Ectodermal cell (in vitro differentiated cells): ENCODE results near the gene BEND7. TPM values are rescaled to one million over a fixed set of nuclear protein-coding genes. Genes with fewer than 3 reads are reported as not detected.
A peak's percentile ranks its signal among the peaks of the same experiment; 100 is the strongest.

Source experiments
- H3K27ac ChIP-seq: 2 replicates; pipeline ENCODE4 v1.7.0; 2013; ENCODE audit warnings: mild to moderate bottlenecking, low read depth, low read length; ENCODE audit not compliant: insufficient read depth, poor library complexity, severe bottlenecking
- H3K27me3 ChIP-seq: 2 replicates; pipeline ENCODE4 v1.7.0; 2013; ENCODE audit warnings: mild to moderate bottlenecking, low read length; ENCODE audit not compliant: insufficient read depth, control insufficient read depth, poor library complexity, severe bottlenecking
- H3K36me3 ChIP-seq: one replicate; pipeline ENCODE4 v1.7.0; 2013; ENCODE audit warnings: low read length; ENCODE audit not compliant: control insufficient read depth, insufficient read depth
- H3K4me1 ChIP-seq: one replicate; pipeline ENCODE4 v1.7.0; 2013; ENCODE audit warnings: low read length; ENCODE audit not compliant: control insufficient read depth, insufficient read depth
- H3K4me3 ChIP-seq: 2 replicates; pipeline ENCODE4 v1.7.0; 2013; ENCODE audit warnings: low read depth, low read length, control low read depth; ENCODE audit not compliant: insufficient read depth
- H3K9me3 ChIP-seq: 2 replicates; pipeline ENCODE4 v1.7.0; 2013; ENCODE audit warnings: mild to moderate bottlenecking, low read length, moderate library complexity; ENCODE audit not compliant: control insufficient read depth
- WGBS, 2 experiments: methylation state at CpG; one replicate each; pipeline ENCODE4 v1.1.7; 2013; ENCODE audit warnings: missing lambda C conversion rate in 2 of 2; 5-methylcytosine and 5-hydroxymethylcytosine counted together
- polyA plus RNA-seq, 4 experiments: library from polyadenylated mRNA; stranded (reverse); fragments of 50-300 nt; gene quantifications; one replicate each; pipeline ENCODE4 v1.2.3, GENCODE V29; 2013

BEND7 gene
- polyA plus RNA-seq (2013, experiment 1 of 4), result 7.0 TPM
- 7.2 TPM for polyA plus RNA-seq (2013, experiment 2 of 4)
- 7.3 TPM for polyA plus RNA-seq (2013, experiment 3 of 4)
- polyA plus RNA-seq (2013, experiment 4 of 4), result 11.0 TPM

- H3K27ac ChIP-seq, result no peak within 1 kb of the TSS
- no peaks in the 10 kb centered on the region for H3K36me3 ChIP-seq
- H3K9me3 ChIP-seq, result no peaks in the 10 kb centered on the region
- peaks cover 7% of the 10 kb centered on the region for H3K4me1 ChIP-seq
- H3K27me3 ChIP-seq, result peaks cover 43% of the 10 kb centered on the region
- peak within 1 kb of the TSS; percentile 53 for H3K4me3 ChIP-seq
- 5% methylated on average over 98 of the region's 98 CpGs for WGBS, 2 experiments
These were observed at the start of gene BEND7 for GRCh38 chr10:13528875-13529713. TSS of gene BEND7 (minus strand) at chr10:13529014. CDS start at chr10:13528533, 481 bp downstream.

- H3K27me3 ChIP-seq, result peaks cover 14% of the 10 kb centered on the region
- H3K9me3 ChIP-seq, result no peaks in the 10 kb centered on the region
- 87 to 90% methylated on average over 3 to 4 of the region's 4 CpGs for WGBS, 2 experiments
- no peaks in the 10 kb centered on the region for H3K36me3 ChIP-seq
- no peaks in the 10 kb centered on the region for H3K4me1 ChIP-seq
- no peak overlapping the region for H3K4me3 ChIP-seq
- H3K27ac ChIP-seq, result no peak overlapping the region
These were observed 45.1 kb upstream of the BEND7 start for GRCh38 chr10:13573960-13574359.

- Histone ChIP-seq H3K27ac (no peak overlapping the region), H3K4me1 (no peaks in the 10 kb centered on the region), H3K4me3 (no peak overlapping the region), H3K9me3 (no peaks in the 10 kb centered on the region), H3K36me3 (no peaks in the 10 kb centered on the region), H3K27me3 (peaks cover 8% of the 10 kb centered on the region)
- WGBS, 2 experiments, result 68 to 81% methylated on average over 5 of the region's 5 CpGs
These were observed 42.7 kb upstream of the BEND7 start for GRCh38 chr10:13571541-13571940.

- Histone ChIP-seq H3K27ac (no peak overlapping the region), H3K4me3 (no peak overlapping the region), H3K4me1 (no peaks in the 10 kb centered on the region), H3K9me3 (no peaks in the 10 kb centered on the region), H3K36me3 (no peaks in the 10 kb centered on the region), H3K27me3 (no peaks in the 10 kb centered on the region)
- WGBS, 2 experiments, result 92 to 100% methylated on average over 1 of the region's 1 CpG
These were observed 38.2 kb upstream of the BEND7 start for GRCh38 chr10:13567030-13567429.

GRCh38 chr10:13564576-13564975 is 35.8 kb upstream of the BEND7 start:
- Histone ChIP-seq H3K9me3 (no peaks in the 10 kb centered on the region), H3K27ac (no peak overlapping the region), H3K4me1 (no peaks in the 10 kb centered on the region), H3K36me3 (no peaks in the 10 kb centered on the region), H3K4me3 (no peak overlapping the region), H3K27me3 (no peaks in the 10 kb centered on the region)
- 77 to 78% methylated on average over 3 of the region's 3 CpGs for WGBS, 2 experiments

- H3K27me3 ChIP-seq, result no peaks in the 10 kb centered on the region
- H3K4me3 ChIP-seq, result no peak overlapping the region
- no peaks in the 10 kb centered on the region for H3K4me1 ChIP-seq
- H3K9me3 ChIP-seq, result no peaks in the 10 kb centered on the region
- WGBS, 2 experiments, result 91 to 92% methylated on average over 11 of the region's 11 CpGs
- H3K36me3 ChIP-seq, result no peaks in the 10 kb centered on the region
- no peak overlapping the region for H3K27ac ChIP-seq
These were observed 34.9 kb upstream of the BEND7 start for GRCh38 chr10:13563481-13564445.

- Histone ChIP-seq H3K27me3 (no peaks in the 10 kb centered on the region), H3K4me1 (no peaks in the 10 kb centered on the region), H3K36me3 (no peaks in the 10 kb centered on the region), H3K9me3 (no peaks in the 10 kb centered on the region), H3K4me3 (no peak overlapping the region), H3K27ac (no peak overlapping the region)
These were observed 31.8 kb upstream of the BEND7 start for GRCh38 chr10:13560597-13560996.

GRCh38 chr10:13559124-13559700 is 30.4 kb upstream of the BEND7 start:
- no CpG with 5 or more reads among the region's 2 CpGs for WGBS, 2 experiments
- Histone ChIP-seq H3K27me3 (no peaks in the 10 kb centered on the region), H3K9me3 (no peaks in the 10 kb centered on the region), H3K4me1 (no peaks in the 10 kb centered on the region), H3K4me3 (no peak overlapping the region), H3K36me3 (no peaks in the 10 kb centered on the region), H3K27ac (no peak overlapping the region)

GRCh38 chr10:13555884-13556510 is 27.2 kb upstream of the BEND7 start:
- Histone ChIP-seq H3K4me3 (no peak overlapping the region), H3K27me3 (no peaks in the 10 kb centered on the region), H3K27ac (peak overlapping the region; percentile 16), H3K4me1 (no peaks in the 10 kb centered on the region), H3K36me3 (no peaks in the 10 kb centered on the region), H3K9me3 (no peaks in the 10 kb centered on the region)
- 80 to 87% methylated on average over 2 of the region's 2 CpGs for whole genome bisulfite sequencing, 2 experiments
